ENCODE measurements around the gene LAPTM4A.
"Not testable (repeated sequence)": the region's sequence is repeated elsewhere in the genome, so short reads cannot be mapped to it uniquely, and the experiment has no call there.

LAPTM4A gene

GRCh38 chr2:20091305-20091991 lies 40.0 kb upstream of the LAPTM4A start:
- Mint-ChIP-seq H3K4me1 (peaks cover 64% of the 10 kb centered on the region), H3K36me3 (ENCODE audit: low read depth) (peaks cover 8% of the 10 kb centered on the region)
- DNase-seq = no peak

GRCh38 chr2:20089715-20090464 lies 38.5 kb upstream of the LAPTM4A start:
- Mint-ChIP-seq H3K36me3 (ENCODE audit: low read depth) (no peaks in the 10 kb centered on the region), H3K27ac (peak overlapping the region; percentile 30), H3K4me3 (no peak overlapping the region), H3K27me3 (ENCODE audit: low read depth, poor library complexity) (peaks cover 8% of the 10 kb centered on the region), H3K9me3 (peaks cover 5% of the 10 kb centered on the region), H3K4me1 (peaks cover 64% of the 10 kb centered on the region)
- TF ChIP-seq CTCF (IDR thresholded peaks at IDR 0.05) = no peak
- no peak for DNase-seq

More at GRCh38 chr2:20091305-20091991, 40.0 kb upstream of the LAPTM4A start:
- Mint-ChIP-seq H3K9me3 (peaks cover 13% of the 10 kb centered on the region), H3K27me3 (ENCODE audit: low read depth, poor library complexity) (peaks cover 8% of the 10 kb centered on the region), H3K27ac (peak overlapping the region; percentile 64), H3K4me3 (no peak overlapping the region)
- TF ChIP-seq CTCF (IDR thresholded peaks at IDR 0.05) = no peak

GRCh38 chr2:20085909-20086308 lies 34.5 kb upstream of the LAPTM4A start:
- DNase-seq; H3K9me3 Mint-ChIP-seq; H3K27ac Mint-ChIP-seq; H3K36me3 Mint-ChIP-seq (ENCODE audit: low read depth); H3K27me3 Mint-ChIP-seq (ENCODE audit: low read depth, poor library complexity); H3K4me3 Mint-ChIP-seq: not testable (repeated sequence)
- peaks cover 38% of the 10 kb centered on the region for H3K4me1 Mint-ChIP-seq

- H3K27me3 Mint-ChIP-seq (ENCODE audit: low read depth, poor library complexity); H3K27ac Mint-ChIP-seq; H3K36me3 Mint-ChIP-seq (ENCODE audit: low read depth); H3K4me3 Mint-ChIP-seq; DNase-seq: not testable (repeated sequence)
- peaks cover 11% of the 10 kb centered on the region for H3K9me3 Mint-ChIP-seq
- peaks cover 20% of the 10 kb centered on the region for H3K4me1 Mint-ChIP-seq
These were observed 31.4 kb upstream of the LAPTM4A start for GRCh38 chr2:20082812-20083211.

- Mint-ChIP-seq H3K27me3 (ENCODE audit: low read depth, poor library complexity) (no peaks in the 10 kb centered on the region), H3K4me1 (peaks cover 20% of the 10 kb centered on the region), H3K4me3 (no peak overlapping the region), H3K9me3 (peaks cover 21% of the 10 kb centered on the region), H3K36me3 (ENCODE audit: low read depth) (no peaks in the 10 kb centered on the region), H3K27ac (no peak overlapping the region)
- no peak for DNase-seq
- TF ChIP-seq CTCF (IDR thresholded peaks at IDR 0.05) = no peak
These were observed 30.4 kb upstream of the LAPTM4A start for GRCh38 chr2:20081841-20082240.

GRCh38 chr2:20080839-20081415 lies 29.5 kb upstream of the LAPTM4A start:
- peak; percentile 25 for DNase-seq
- Mint-ChIP-seq H3K36me3 (ENCODE audit: low read depth) (peaks cover 5% of the 10 kb centered on the region), H3K27ac (no peak overlapping the region)

More at GRCh38 chr2:20080839-20081415, 29.5 kb upstream of the LAPTM4A start:
- H3K9me3 Mint-ChIP-seq = peaks cover 25% of the 10 kb centered on the region
- H3K4me1 Mint-ChIP-seq = peaks cover 20% of the 10 kb centered on the region
- TF ChIP-seq CTCF (IDR thresholded peaks at IDR 0.05) = no peak
- H3K4me3 Mint-ChIP-seq = no peak overlapping the region
- no peaks in the 10 kb centered on the region for H3K27me3 Mint-ChIP-seq (ENCODE audit: low read depth, poor library complexity)
